Measurements from ENCODE around the gene DYNLT4. TPM values are rescaled to one million over a fixed set of nuclear protein-coding genes. Genes with fewer than 3 reads are reported as not detected.

The DYNLT4 gene
- total RNA-seq, 1 donor, result not detected

- no peak for DNase-seq (ENCODE audit: low read depth)
- TF ChIP-seq CTCF (IDR thresholded peaks at IDR 0.05; ENCODE audit: insufficient read depth, low read depth, low read length), result no peak
- H3K4me3 ChIP-seq (ENCODE audit: low read depth, low read length), result no peak overlapping the region
These were observed 22.1 kb downstream of the DYNLT4 start for GRCh38 chr1:44785029-44785380.

GRCh38 chr1:44784094-44785028 lies 22.8 kb downstream of the DYNLT4 start:
- TF ChIP-seq CTCF (IDR thresholded peaks at IDR 0.05; ENCODE audit: insufficient read depth, low read depth, low read length), result no peak
- peak overlapping the region; percentile 36 for H3K4me3 ChIP-seq (ENCODE audit: low read depth, low read length)
- no peak for DNase-seq (ENCODE audit: low read depth)

- H3K4me3 ChIP-seq (ENCODE audit: low read depth, low read length), result peak overlapping the region; percentile 36
- no peak for TF ChIP-seq CTCF (IDR thresholded peaks at IDR 0.05; ENCODE audit: insufficient read depth, low read depth, low read length)
- no peak for DNase-seq (ENCODE audit: low read depth)
These were observed 23.5 kb downstream of the DYNLT4 start for GRCh38 chr1:44783697-44784093.

GRCh38 chr1:44780583-44781121 lies 26.5 kb downstream of the DYNLT4 start:
- TF ChIP-seq CTCF (IDR thresholded peaks at IDR 0.05; ENCODE audit: insufficient read depth, low read depth, low read length), result no peak
- DNase-seq (ENCODE audit: low read depth), result no peak
- H3K4me3 ChIP-seq (ENCODE audit: low read depth, low read length), result no peak overlapping the region

GRCh38 chr1:44778705-44779576 lies 28.2 kb downstream of the DYNLT4 start:
- TF ChIP-seq CTCF (IDR thresholded peaks at IDR 0.05; ENCODE audit: insufficient read depth, low read depth, low read length), result no peak
- no peak overlapping the region for H3K4me3 ChIP-seq (ENCODE audit: low read depth, low read length)
- DNase-seq (ENCODE audit: low read depth), result no peak

GRCh38 chr1:44777969-44778635 lies 29.0 kb downstream of the DYNLT4 start:
- peak overlapping the region; percentile 6 for H3K4me3 ChIP-seq (ENCODE audit: low read depth, low read length)

More at GRCh38 chr1:44777969-44778635, 29.0 kb downstream of the DYNLT4 start:
- no peak for DNase-seq (ENCODE audit: low read depth)
- no peak for TF ChIP-seq CTCF (IDR thresholded peaks at IDR 0.05; ENCODE audit: insufficient read depth, low read depth, low read length)

All from fibroblast of villous mesenchyme (primary cell).